NCI-H345 treated with DMSO at 0.1 percent for 48 hours (cell line): ENCODE results near the gene ACAT2.
"Not testable (repeated sequence)": the region's sequence is repeated elsewhere in the genome, so short reads cannot be mapped to it uniquely, and the experiment has no call there.

ENCODE experiments used
- DNase-seq: peaks from one replicate; lab custom pipeline; 2025; ENCODE audit not compliant: unreplicated experiment; lab: John Stamatoyannopoulos, UW

Gene ACAT2

DNA sequence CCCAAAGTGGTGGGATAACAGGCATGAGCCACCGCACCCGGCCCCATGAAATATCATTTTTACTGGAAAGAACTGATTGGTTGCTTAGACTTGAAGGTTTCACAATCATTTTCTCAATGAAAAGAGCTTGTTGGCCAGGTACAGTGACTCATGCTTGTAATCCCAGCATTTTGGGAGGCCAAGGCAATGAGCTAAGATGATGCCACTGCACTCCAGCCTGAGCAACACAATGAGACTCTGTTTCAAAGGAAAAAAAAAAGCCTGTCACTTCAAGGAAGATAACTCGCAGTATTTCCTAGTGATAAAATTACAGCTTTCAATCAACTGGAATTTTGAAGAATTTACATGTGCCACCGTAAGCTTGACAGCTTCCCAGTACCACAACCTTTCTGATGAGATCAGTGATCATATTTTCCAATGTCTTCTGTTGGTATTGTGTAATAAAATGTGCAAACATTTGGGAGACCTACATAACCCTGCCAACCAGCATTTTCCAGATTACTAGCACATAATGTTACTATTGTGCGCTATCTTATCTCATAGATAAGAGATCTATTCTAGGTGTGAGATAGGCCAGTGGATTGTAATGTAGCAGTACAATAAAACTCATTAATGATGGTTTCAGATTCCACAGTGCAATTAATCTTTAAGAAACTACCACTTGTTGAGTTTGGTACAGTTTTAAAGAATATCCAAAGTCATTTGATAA is 45.5 kb downstream of the ACAT2 start:
- DNase-seq, result no peak

DNA sequence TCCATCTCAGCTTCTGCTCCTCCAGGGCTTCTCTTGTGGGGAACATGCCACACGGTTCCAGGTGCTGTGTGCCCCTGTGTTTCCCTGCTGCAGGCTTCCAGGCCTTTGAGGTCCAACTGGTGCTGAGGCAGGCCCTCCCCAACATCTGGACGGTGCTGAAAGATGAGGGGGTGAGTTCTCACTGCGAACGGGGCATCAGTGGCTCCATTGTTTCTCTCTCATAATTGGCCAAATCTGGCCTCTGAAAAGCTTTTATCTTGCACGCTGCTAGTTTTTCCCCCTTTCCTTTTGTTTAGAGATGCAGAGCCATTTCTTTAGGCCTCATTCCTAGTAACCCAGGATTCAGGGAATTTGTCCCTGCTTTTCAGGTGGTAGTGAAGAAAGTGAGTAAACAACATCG is 46.8 kb downstream of the ACAT2 start:
- no peak for DNase-seq

DNA sequence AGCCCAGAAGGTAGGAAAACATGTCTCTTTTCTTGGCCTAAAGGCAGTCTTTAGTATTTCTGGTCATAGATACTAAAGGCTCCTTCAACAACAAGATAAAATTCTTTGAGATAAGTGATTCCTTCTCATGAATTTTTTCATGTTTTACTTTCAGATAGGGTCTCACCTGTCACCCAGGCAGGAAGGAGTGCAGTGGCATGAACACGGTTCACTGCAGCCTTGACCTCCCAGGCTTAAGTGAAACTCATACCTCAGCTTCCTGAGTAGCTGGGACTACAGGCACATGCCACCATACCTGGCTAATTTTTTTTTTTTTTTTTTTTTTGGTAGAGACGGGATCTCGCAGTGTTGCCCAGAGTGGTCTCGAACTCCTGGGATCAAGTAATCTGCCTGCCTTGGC is 47.3 kb downstream of the ACAT2 start:
- no peak for DNase-seq

- DNase-seq, result no peak
Observed at GRCh38 chr6:159813781-159814180, 51.9 kb downstream of the ACAT2 start.

DNA sequence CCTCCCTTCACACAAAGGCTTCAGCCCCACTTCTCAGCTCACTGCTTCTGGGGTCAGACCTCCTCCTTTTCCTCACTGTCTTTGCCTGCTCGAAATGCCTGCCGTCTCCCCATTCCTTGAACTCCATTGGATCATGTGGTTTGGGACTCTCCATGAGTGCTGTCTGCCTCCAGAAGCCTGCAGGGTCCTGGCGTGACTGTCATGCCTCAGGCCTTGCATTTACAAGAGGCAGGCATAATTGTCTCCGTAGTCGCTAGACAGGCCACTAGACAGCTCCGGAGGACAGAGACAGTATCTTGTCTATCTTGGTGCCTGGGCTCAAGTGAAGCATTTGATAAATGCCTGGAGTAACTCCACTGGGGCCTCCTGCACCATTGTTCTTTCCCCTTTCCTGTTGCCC is 53.6 kb downstream of the ACAT2 start:
- DNase-seq, result no peak

DNA sequence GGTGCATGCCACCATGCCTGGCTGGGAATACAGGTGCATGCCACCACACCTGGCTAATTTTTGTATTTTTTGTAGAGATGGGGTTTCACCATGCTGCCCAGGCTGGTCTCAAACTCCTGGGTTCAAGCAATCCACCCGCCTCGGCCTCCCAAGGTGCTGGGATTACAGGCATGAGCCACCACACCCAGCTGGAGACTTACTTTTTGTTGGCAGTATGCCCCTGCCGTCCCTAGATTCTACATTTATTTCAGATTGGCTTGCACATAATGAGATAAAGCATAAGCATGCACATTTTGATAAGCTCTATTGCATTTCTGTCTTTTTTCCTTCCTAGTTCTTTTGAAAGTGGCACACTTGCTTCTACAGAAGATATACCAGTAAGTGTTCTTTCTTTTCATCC is 54.9 kb downstream of the ACAT2 start:
- DNase-seq, result not testable (repeated sequence)

- no peak for DNase-seq
Observed at GRCh38 chr6:159817951-159818739, 56.3 kb downstream of the ACAT2 start.

DNA sequence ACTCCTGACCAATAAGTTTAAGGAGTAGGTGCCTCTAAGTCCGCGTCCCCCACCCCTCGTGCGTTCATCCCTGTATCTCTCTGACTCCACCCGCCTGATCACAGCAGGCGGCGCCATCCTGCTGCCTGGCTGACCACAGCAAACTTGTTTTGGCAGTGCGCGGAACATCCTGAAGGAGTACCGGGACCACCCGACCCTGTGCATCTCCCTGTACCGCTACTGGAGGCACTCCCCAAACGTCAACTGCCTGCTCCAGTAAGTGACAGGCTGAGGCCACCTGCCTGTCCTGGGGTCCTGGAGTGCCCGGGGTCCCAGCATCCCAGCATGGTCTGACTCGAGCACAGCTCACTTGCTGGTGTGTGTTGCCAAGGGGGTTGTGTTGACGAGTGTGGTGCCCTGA is 57.3 kb downstream of the ACAT2 start:
- no peak for DNase-seq

DNA sequence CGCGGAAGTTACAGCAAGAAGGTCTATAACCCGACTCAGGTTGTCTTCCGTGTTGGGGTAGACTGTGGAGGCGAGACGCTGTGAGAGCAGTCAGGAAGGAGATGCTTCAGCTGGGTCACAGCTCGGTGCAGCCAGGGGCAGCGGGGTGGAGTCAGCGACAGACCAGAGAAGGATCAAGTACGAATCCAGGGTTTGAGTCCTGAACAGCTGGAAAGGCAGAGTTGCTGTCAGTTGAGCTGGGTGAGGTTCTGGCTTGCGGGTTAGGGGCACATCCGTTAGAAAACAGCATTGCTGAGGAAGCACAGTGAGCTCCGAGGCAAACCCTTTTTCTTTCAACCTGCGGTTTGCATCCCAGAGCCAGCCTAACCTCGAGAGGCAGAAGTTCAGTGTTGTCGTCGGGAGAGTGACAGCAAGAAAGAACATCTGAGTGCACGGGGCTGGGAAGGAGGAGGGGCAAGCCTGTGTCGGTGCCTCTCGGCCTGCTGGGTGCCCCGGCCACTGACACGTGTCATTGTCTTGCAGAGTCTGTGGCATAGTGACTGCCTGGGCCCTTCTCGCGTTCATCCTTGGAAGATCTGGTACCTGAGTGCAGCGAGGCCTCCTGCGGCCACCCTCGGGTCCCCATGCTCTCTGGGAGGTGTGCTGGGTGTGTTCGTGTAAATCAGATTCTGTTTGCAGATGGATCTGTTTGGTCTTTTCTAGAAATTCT is 58.2 kb downstream of the ACAT2 start:
- no peak for DNase-seq

GRCh38 chr6:159821122-159821521 is 59.3 kb downstream of the ACAT2 start:
- no peak for DNase-seq

- no peak for DNase-seq
Observed at GRCh38 chr6:159821726-159822125, 59.9 kb downstream of the ACAT2 start.

- no peak for DNase-seq
Observed at GRCh38 chr6:159823953-159824352, 62.1 kb downstream of the ACAT2 start.

GRCh38 chr6:159824690-159825089 is 62.8 kb downstream of the ACAT2 start:
- not testable (repeated sequence) for DNase-seq

DNA sequence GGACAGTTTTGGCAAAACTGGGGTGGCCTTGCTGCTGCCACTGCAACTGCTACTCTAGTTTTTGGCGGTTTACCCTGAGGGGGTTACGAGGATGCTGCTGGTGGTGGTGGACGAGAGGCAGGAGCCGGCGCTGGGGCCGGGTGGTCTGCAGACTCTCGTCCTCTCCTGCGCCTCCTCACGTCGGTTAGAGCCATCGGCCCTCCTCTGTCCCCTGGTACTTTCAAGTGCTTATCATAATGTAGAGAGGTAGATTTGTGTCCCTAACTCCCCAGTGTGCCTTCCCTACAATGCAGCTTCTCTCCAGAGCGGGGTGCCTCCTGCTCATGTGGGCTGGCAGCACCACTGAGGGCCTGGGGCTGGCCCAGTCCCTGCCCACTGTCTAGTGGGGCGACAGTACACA is 64.2 kb downstream of the ACAT2 start:
- DNase-seq, result no peak

- no peak for DNase-seq
Observed at GRCh38 chr6:159826968-159827647, 65.3 kb downstream of the ACAT2 start.

GRCh38 chr6:159828074-159828473 is 66.2 kb downstream of the ACAT2 start:
- no peak for DNase-seq
